ENCODE data around the gene GPR55. TPM values are rescaled to one million over a fixed set of nuclear protein-coding genes. Genes with fewer than 3 reads are reported as not detected.

The GPR55 gene
- polyA plus RNA-seq, 1 donor (not counting 4 experiments of a cell fraction or from before 2014, with no cell fraction given), result not detected

- no peaks in the 10 kb centered on the region for H3K79me2 ChIP-seq (ENCODE audit: control insufficient read depth, insufficient read depth, low read length)
- no peak overlapping the region for H2AFZ ChIP-seq (ENCODE audit: control insufficient read depth, low read length)
- no peaks in the 10 kb centered on the region for H3K9me1 ChIP-seq (ENCODE audit: control insufficient read depth, extremely low read depth, insufficient read depth, low read length)
- no peak overlapping the region for H3K9ac ChIP-seq (ENCODE audit: control insufficient read depth, extremely low read depth, insufficient read depth, low read length)
- H3K4me2 ChIP-seq (ENCODE audit: control insufficient read depth, extremely low read depth, insufficient read depth, low read depth, low read length), result no peak overlapping the region
- dilution Hi-C loops (cut with MboI; ENCODE audit: extremely low pct_ligation_motif_present, low sequenced_read_pairs), result no loop called here
- no peak for FAIRE-seq
- TF ChIP-seq EZH2 (IDR thresholded peaks at IDR 0.05; ENCODE audit: low read length), result no peak
- TF ChIP-seq CTCF (optimal IDR thresholded peaks at IDR 0.05 in 1 of 3, IDR thresholded peaks at IDR 0.05 in 1 of 3, conservative IDR thresholded peaks at IDR 0.05 in 1 of 3; ENCODE audit: extremely low read depth in 1 of 3, insufficient read depth in 2 of 3, low read length in 3 of 3), result no peak
- no peaks in the 10 kb centered on the region for H3K36me3 ChIP-seq (ENCODE audit: control insufficient read depth in 2 of 2, extremely low read depth in 1 of 2, insufficient read depth in 2 of 2, low read length in 2 of 2)
- peaks cover 3% of the 10 kb centered on the region for H3K4me1 ChIP-seq (ENCODE audit: control insufficient read depth, extremely low read depth, insufficient read depth, low read length)
- H3K4me3 ChIP-seq (ENCODE audit: control insufficient read depth in 2 of 3, extremely low read depth in 1 of 3, insufficient read depth in 2 of 3, low read depth in 1 of 3, low read length in 3 of 3), result no peak overlapping the region
- no peaks in the 10 kb centered on the region for H4K20me1 ChIP-seq (ENCODE audit: control insufficient read depth, extremely low read depth, insufficient read depth, low read length)
- H3K9me3 ChIP-seq (ENCODE audit: control insufficient read depth, low read depth, low read length), result no peaks in the 10 kb centered on the region
- peaks cover 5% of the 10 kb centered on the region for H3K27me3 ChIP-seq (ENCODE audit: control insufficient read depth, extremely low read depth, insufficient read depth, low read length)
- no peak for DNase-seq (ENCODE audit: low read depth, low spot score)
- H3K27ac ChIP-seq (ENCODE audit: control insufficient read depth, insufficient read depth, low read length), result no peak overlapping the region
These were observed 28.8 kb upstream of the GPR55 start for GRCh38 chr2:230953845-230954244.

- Histone ChIP-seq H3K27ac (ENCODE audit: control insufficient read depth, insufficient read depth, low read length) (no peak overlapping the region), H3K79me2 (ENCODE audit: control insufficient read depth, insufficient read depth, low read length) (no peaks in the 10 kb centered on the region), H4K20me1 (ENCODE audit: control insufficient read depth, extremely low read depth, insufficient read depth, low read length) (no peaks in the 10 kb centered on the region), H3K4me3 (ENCODE audit: control insufficient read depth in 2 of 3, extremely low read depth in 1 of 3, insufficient read depth in 2 of 3, low read depth in 1 of 3, low read length in 3 of 3) (no peak overlapping the region), H3K9me3 (ENCODE audit: control insufficient read depth, low read depth, low read length) (no peaks in the 10 kb centered on the region), H3K9me1 (ENCODE audit: control insufficient read depth, extremely low read depth, insufficient read depth, low read length) (no peaks in the 10 kb centered on the region), H3K4me2 (ENCODE audit: control insufficient read depth, extremely low read depth, insufficient read depth, low read depth, low read length) (no peak overlapping the region), H2AFZ (ENCODE audit: control insufficient read depth, low read length) (no peak overlapping the region), H3K36me3 (ENCODE audit: control insufficient read depth in 2 of 2, extremely low read depth in 1 of 2, insufficient read depth in 2 of 2, low read length in 2 of 2) (no peaks in the 10 kb centered on the region), H3K9ac (ENCODE audit: control insufficient read depth, extremely low read depth, insufficient read depth, low read length) (no peak overlapping the region), H3K4me1 (ENCODE audit: control insufficient read depth, extremely low read depth, insufficient read depth, low read length) (peaks cover 3% of the 10 kb centered on the region), H3K27me3 (ENCODE audit: control insufficient read depth, extremely low read depth, insufficient read depth, low read length) (peaks cover 5% of the 10 kb centered on the region)
- DNase-seq (ENCODE audit: low read depth, low spot score) (no peak), FAIRE-seq (no peak)
- TF ChIP-seq CTCF (optimal IDR thresholded peaks at IDR 0.05 in 1 of 3, IDR thresholded peaks at IDR 0.05 in 1 of 3, conservative IDR thresholded peaks at IDR 0.05 in 1 of 3; ENCODE audit: extremely low read depth in 1 of 3, insufficient read depth in 2 of 3, low read length in 3 of 3), result no peak
- TF ChIP-seq EZH2 (IDR thresholded peaks at IDR 0.05; ENCODE audit: low read length), result no peak
- dilution Hi-C loops (cut with MboI; ENCODE audit: extremely low pct_ligation_motif_present, low sequenced_read_pairs), result no loop called here
These were observed 27.3 kb upstream of the GPR55 start for GRCh38 chr2:230952226-230952956.
